GM19395 (cell line): ENCODE results near the gene SLC7A9.

Experiments
- ATAC-seq: cut with Tn5 transposase; IDR thresholded peaks from one replicate; pipeline ENCODE4 v1.9.1; 2021; ENCODE audit warnings: mild to moderate bottlenecking, moderate library complexity; ENCODE audit not compliant: unreplicated experiment

Gene SLC7A9

GRCh38 chr19:32869369-32869965 is at the start of gene SLC7A9:
Gene SLC7A9 (minus strand): TSS chr19:32869767. CDS start chr19:32868534, 1,233 bp downstream.
- ATAC-seq = no peak

- no peak for ATAC-seq
These were observed 49.8 kb upstream of the SLC7A9 start for GRCh38 chr19:32919365-32919764.

DNA sequence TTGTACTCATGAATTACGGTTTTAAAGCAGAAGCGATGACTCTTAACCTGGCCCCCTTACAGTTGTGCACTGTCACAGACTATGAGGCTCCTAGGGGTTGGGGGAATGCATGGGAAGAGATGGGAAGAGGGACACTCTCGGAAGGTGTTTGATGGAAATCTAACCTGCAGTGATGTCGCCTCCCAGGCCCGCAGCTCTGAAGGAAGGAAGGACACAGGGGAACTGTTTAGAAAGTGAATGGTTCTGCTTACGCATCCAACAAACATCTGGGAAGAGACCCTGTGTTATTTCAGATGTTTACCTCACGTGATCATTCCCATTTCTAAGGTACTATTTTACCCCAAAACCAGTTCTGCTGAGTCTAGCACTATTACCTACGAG is 48.0 kb upstream of the SLC7A9 start:
- ATAC-seq = no peak

DNA sequence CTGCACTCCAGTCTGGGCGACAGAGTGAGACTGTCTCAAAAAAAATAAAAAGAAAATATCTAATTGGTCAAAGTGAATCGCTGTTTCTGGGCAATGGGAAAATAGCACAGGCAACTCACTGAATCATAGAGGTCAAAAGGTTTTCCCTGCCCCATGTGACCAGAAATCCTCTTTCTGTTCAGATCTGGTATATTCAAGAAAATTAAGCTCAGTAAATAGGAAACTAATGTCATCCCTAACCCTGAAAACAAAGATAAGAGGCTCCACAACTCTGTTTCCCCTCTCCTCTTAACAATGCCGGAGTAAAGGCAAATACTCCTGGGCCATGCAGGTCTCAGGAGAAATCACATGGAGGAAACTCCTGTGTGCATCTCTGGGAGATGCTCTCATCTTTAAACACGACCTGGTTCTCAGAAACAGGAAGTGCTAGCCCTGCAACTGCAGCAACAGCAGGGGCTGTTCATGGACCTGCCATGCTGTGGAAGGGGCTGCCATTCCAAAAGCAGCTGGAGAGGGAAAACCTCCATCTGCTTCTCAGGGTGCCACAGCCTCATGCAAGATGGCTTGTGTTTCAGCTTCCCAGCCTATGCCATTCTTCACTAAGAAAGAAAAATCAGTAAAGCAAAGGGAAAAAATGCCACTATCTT is 47.5 kb upstream of the SLC7A9 start:
- ATAC-seq = no peak

DNA sequence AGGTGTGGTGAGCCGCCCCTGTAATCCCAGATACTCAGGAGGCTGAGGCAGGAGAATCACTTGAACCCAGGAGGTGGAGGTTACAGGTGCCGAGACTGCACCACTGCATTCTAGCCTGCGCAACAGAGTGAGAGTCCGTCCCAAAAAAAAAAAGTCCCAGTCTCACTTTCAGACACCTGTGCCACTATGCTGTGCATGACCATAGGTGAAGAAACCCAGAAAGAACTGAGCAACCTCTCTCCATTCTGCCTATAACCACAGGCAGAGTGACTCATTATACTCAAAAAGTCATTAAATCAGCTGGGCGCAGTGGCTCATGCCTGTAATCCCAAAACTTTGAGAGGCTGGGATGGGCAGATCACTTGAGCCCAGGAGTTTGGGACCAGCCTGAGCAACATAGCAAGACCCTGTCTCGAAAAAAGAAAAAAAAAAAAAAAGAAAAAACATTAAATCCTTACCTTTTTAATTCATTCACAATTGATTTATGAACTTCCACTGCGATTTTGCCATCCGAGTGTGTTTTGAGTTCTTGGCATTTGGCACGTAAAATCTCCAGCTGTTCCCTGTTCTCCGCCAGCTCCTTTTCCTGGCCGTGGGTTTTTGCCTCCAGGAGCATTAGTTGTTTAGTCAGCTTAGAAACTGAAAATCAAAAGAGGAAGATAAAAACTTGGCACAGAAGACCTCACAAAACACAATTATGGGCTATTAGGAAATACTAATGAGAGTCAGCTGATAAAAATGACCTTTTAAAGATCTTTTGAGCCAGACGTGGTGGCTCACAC is 45.5 kb upstream of the SLC7A9 start:
- ATAC-seq = no peak

GRCh38 chr19:32911467-32911866 is 41.9 kb upstream of the SLC7A9 start:
- no peak for ATAC-seq

GRCh38 chr19:32910874-32911273 is 41.3 kb upstream of the SLC7A9 start:
- no peak for ATAC-seq

GRCh38 chr19:32910094-32910493 is 40.5 kb upstream of the SLC7A9 start:
- no peak for ATAC-seq

DNA sequence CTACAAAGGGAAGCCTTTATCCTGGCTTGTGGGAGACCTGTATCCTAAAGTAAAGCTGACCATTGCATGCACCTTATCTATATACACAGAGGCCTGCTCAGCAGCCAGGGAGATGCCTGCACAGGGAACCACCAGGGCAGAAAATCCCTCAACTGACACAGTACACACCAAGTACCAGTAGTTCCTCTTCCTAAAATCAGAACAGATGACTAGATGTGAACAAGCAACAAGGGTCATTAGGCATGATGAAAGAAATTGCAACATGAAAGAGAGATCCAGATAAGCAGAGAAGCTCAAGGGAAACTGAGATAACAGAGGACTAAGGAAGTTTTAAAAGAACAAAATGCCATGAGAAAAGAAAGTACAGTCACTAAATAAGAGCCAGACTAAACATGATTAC is 39.7 kb upstream of the SLC7A9 start:
- ATAC-seq = no peak

- ATAC-seq = no peak
These were observed 39.1 kb upstream of the SLC7A9 start for GRCh38 chr19:32908641-32909190.

GRCh38 chr19:32902448-32902847 is 32.9 kb upstream of the SLC7A9 start:
- ATAC-seq = no peak

DNA sequence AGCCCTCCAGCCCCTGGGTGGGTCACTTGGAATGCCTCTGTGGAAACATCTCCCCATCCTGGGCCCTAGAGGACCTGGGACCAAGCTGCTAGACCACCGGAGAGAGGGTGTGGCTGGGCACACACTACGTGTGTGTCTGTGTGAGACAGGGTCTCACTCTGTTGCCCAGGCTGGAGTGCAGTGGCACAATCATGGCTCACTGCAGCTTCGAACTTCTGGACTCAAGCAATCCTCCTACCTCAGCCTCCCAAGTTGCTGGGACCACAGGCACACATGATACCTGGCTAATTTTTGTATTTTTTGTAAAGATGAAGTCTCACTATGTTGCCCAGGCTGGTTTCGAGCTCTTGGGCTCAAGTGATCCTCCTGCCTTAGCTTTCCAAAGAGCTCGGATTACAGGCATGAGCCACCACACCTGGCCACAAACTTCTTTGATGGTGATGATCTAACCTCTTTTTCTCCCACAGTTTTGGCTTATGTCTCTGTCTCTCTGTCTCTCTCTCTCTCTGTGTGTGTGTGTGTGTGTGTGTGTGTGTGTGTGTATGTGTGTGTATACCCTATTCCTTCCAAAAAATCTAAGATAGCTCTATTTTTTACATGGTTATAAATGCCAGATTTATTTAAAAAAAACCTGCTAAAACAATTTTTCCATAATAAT is 32.1 kb upstream of the SLC7A9 start:
- ATAC-seq = no peak

DNA sequence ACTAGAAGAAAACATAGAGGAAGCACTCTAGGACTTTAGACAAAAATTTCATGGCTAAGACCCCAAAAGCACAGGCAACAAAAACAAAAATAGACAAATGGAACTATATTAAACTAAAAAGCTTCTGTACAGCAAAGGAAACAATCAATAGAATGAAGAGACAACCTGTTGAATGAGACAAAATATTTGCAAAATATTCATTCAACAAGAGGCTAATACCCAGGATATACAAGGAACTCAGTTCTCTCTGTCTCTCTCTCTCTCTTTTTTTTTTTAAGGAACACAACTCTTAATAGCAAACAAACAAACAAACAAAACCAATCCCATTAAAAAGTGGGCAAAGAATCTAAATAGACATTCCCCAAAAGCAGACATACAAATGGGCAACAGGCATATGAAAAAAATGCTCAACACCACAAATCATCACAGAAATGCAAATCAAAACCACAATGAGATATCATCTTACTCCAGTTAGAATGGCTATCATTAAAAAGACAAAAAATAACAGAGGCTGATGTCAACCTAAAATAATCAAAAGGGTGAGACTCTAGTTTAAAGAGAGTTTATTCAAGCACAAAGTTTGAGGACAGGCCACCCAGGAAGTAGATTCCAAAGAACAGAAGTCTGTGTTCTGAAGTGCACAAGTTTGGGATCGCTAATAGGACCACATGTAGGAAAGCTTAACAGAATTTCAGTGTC is 27.1 kb upstream of the SLC7A9 start:
- no peak for ATAC-seq

- peak; percentile 77 for ATAC-seq
These were observed 25.8 kb upstream of the SLC7A9 start for GRCh38 chr19:32895384-32895783.

- ATAC-seq = no peak
These were observed 22.0 kb upstream of the SLC7A9 start for GRCh38 chr19:32891609-32892008.

- no peak for ATAC-seq
These were observed 21.3 kb upstream of the SLC7A9 start for GRCh38 chr19:32890841-32891240.

DNA sequence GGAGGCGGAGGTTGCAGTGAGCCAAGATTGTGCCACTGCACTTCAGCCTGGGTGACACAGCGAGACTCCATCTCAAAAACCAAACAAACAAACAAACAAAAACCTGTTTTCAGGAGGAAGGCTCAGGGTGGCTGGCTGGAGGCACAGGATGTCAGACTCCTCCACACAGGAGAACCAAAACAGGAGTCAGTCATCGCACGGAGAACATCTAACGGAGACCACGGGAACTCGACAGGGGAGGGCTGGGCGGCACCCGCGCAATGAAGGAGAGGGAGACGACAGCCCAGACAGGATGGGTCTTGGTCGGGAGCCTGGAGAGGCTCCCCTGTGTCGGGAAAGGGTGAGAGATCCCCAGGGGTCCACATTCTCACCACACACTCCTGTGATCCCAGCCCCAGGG is 20.8 kb upstream of the SLC7A9 start:
- no peak for ATAC-seq

DNA sequence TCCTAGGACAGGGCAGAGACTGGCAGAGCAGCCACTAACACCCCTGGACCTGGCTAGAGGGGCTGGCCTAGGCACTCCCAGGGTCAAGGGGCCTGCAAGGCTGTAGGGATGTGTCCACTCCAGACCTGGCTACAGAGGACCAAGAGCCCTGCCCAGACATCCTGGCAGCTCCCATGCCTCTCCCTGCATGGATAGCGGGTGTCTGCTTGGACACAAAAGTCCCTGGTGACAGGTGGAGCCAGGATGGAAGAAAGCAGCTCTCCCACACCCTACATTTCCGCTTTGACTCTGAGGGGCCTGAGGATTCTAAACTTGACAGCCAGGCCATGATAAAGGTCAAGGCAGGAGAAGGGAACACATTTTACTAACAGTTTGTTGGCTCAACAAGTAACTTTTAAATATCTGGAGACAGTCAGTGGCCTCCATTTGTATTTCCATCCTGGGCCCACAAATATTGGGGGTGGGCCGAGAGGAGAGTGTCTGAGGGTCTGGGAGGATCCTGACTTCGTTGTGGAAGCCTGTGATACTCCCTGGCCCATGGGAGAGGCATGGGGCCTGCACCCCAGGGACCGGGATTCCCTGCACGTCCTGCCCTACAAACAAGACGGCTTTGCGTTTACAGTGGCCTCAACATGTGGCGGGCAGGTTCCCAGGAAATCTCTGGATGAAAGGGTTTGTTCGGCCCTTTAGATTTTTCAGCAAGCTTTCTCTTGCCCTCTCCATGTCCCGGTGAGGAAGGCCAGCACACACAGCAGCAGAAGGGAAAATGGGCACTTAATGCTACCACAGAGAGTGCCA is 19.8 kb upstream of the SLC7A9 start:
- ATAC-seq = no peak

DNA sequence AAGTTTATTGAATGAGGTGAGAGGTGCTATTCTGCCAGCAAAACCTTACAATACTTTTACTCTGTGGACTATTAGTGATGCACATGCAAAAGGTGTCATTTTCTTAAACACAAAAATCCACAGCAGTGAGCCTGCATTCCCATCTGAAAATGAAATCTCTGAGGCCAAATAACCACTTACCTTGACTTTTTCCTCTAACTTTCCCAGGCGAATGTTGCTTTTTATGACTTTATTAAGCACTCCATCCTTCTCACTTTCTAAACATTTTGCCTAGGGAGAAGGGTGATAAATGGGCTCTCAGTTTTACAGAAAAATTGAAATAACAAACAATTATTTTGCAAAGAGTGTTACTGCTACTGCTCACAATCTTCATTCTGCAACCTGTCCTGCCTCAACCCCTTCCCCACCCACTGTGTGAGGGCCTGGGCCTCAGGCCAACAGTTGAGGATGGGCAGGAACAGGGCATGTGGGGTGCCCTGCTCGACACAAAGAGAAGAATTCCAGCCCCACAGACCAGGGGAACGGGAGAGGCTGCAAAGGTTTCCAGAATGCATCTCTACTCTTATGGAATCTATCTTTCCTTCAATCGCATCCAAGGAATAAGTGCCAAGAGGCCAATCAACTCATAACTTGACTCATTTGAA is 18.1 kb upstream of the SLC7A9 start:
- ATAC-seq = no peak
